PC-3 (cell line): Measurements from ENCODE around the gene USF1. TPM values are rescaled to one million over a fixed set of nuclear protein-coding genes. Genes with fewer than 3 reads are reported as not detected.
A peak's percentile ranks its signal among the peaks of the same experiment; 100 is the strongest.
"Not testable (repeated sequence)": the region's sequence is repeated elsewhere in the genome, so short reads cannot be mapped to it uniquely, and the experiment has no call there.

ENCODE experiments used
- ATAC-seq: fragments of 200-7000 bp; cut with Tn5 transposase; 2 replicates; pipeline ENCODE4 v1.9.1; 2020; ENCODE audit warnings: mild to moderate bottlenecking, moderate library complexity
- BruUV-seq: library from RNA; stranded (reverse); fragments of 400-500 nt; replicated peaks from 2 replicates; lab custom pipeline; 2021; lab: Mats Ljungman, UMichigan
- CTCF ChIA-PET: fragments of 300-600 bp; sonication (Branson Sonifier 250); formaldehyde crosslinking; loops from one replicate; lab custom pipeline; 2022; ENCODE audit warnings: antibody characterized with exemption; lab: Charles Lee
- POLR2A ChIA-PET: fragments of 300-600 bp; sonication (Branson Sonifier 250); formaldehyde crosslinking; loops from one replicate; lab custom pipeline; 2022; ENCODE audit warnings: antibody characterized with exemption; ENCODE audit not compliant: unreplicated experiment; lab: Charles Lee
- DNase-seq: peaks from one replicate; pipeline ENCODE4 v3.0.0-alpha.2; 2015
- H2AFZ ChIP-seq: fragments of 300-600 bp; sonication (generic); 2 replicates; pipeline ENCODE4 v1.6.0; 2016; ENCODE audit warnings: antibody characterized with exemption, low read length
- H3F3A ChIP-seq: fragments of 300-600 bp; sonication (generic); one replicate; pipeline ENCODE4 v1.6.0; 2017; ENCODE audit warnings: antibody characterized with exemption, low read length, control low read depth, mild to moderate bottlenecking; ENCODE audit not compliant: unreplicated experiment
- H3K27ac ChIP-seq: fragments of 300-600 bp; sonication (generic); 2 replicates; pipeline ENCODE4 v1.5.1; 2016; ENCODE audit warnings: mild to moderate bottlenecking, low read length
- H3K27me3 ChIP-seq: fragments of 300-600 bp; sonication (generic); 2 replicates; pipeline ENCODE4 v1.6.1; 2016; ENCODE audit warnings: low read length, mixed read lengths
- H3K36me3 ChIP-seq: fragments of 300-600 bp; sonication (generic); 2 replicates; pipeline ENCODE4 v1.6.1; 2016; ENCODE audit warnings: low read depth, mixed run types, low read length, mixed read lengths
- H3K4me1 ChIP-seq: fragments of 300-600 bp; sonication (generic); 2 replicates; pipeline ENCODE4 v1.5.1; 2016; ENCODE audit warnings: low read length; ENCODE audit not compliant: insufficient read depth
- H3K4me2 ChIP-seq: fragments of 300-600 bp; sonication (generic); 2 replicates; pipeline ENCODE4 v1.6.0; 2016; ENCODE audit warnings: low read length
- H3K4me3 ChIP-seq: fragments of 300-600 bp; sonication (generic); 2 replicates; pipeline ENCODE4 v1.5.1; 2016; ENCODE audit warnings: mild to moderate bottlenecking, low read length, mixed read lengths
- H3K79me2 ChIP-seq: fragments of 300-600 bp; sonication (generic); 2 replicates; pipeline ENCODE4 v1.6.1; 2017; ENCODE audit warnings: low read length, mixed read lengths
- H3K9ac ChIP-seq: fragments of 300-600 bp; sonication (generic); 2 replicates; pipeline ENCODE4 v1.6.0; 2016; ENCODE audit warnings: mild to moderate bottlenecking, low read length
- H3K9me2 ChIP-seq: fragments of 300-600 bp; sonication (generic); replicated peaks from 2 replicates; pipeline ENCODE4 v1.6.1; 2016; ENCODE audit warnings: mixed run types, low read length, mixed read lengths
- H3K9me3 ChIP-seq: fragments of 300-600 bp; sonication (generic); 2 replicates; pipeline ENCODE4 v1.6.1; 2016; ENCODE audit warnings: low read length, mixed read lengths
- H4K20me1 ChIP-seq: fragments of 300-600 bp; sonication (generic); 2 replicates; pipeline ENCODE4 v1.6.1; 2016; ENCODE audit warnings: low read length, mixed read lengths
- CTCF ChIP-seq: fragments of 300-600 bp; sonication (generic); conservative IDR thresholded peaks from 2 replicates; pipeline ENCODE4 v1.5.1; 2017; ENCODE audit warnings: antibody characterized with exemption, low read depth, mild to moderate bottlenecking, low read length
- EZH2 ChIP-seq: fragments of 300-600 bp; sonication (generic); IDR thresholded peaks from one replicate; pipeline ENCODE4 v1.6.1; 2017; ENCODE audit warnings: antibody characterized with exemption, mild to moderate bottlenecking, low read length; ENCODE audit not compliant: unreplicated experiment
- EZH2phosphoT487 ChIP-seq: fragments of 300-600 bp; sonication (generic); IDR thresholded peaks from 2 replicates; pipeline ENCODE4 v1.6.1; 2018; ENCODE audit warnings: mild to moderate bottlenecking, antibody characterized with exemption, low read length, borderline replicate concordance
- intact Hi-C: fragments of 100-400 bp; cut with micrococcal nuclease; formaldehyde crosslinking; loops from 2 replicates; pipeline ENCODE4 v1.9.0; 2023
- total RNA-seq: library from RNA; depleted of rRNA; stranded (reverse); fragments of >200 nt; gene quantifications from 2 replicates; pipeline ENCODE4 v1.2.3, GENCODE V29; 2014

USF1 gene
- total RNA-seq, 1 experiment from 2014 or later = 113 TPM

GRCh38 chr1:161068306-161069234 is 22.8 kb upstream of the USF1 start:
- Histone ChIP-seq H3F3A (no peaks in the 10 kb centered on the region), H3K27me3 (no peaks in the 10 kb centered on the region), H4K20me1 (no peaks in the 10 kb centered on the region), H3K79me2 (no peaks in the 10 kb centered on the region), H3K4me3 (no peak overlapping the region), H3K4me2 (no peak overlapping the region), H3K36me3 (no peaks in the 10 kb centered on the region), H3K9me3 (no peaks in the 10 kb centered on the region), H3K4me1 (no peaks in the 10 kb centered on the region), H3K9me2 (no peaks in the 10 kb centered on the region), H2AFZ (no peak overlapping the region), H3K9ac (no peak overlapping the region), H3K27ac (no peak overlapping the region)
- intact Hi-C loops = no loop called here
- DNase-seq = no peak
- no TSS peak for BruUV-seq
- TF ChIP-seq EZH2 (no peak), CTCF (no peak), EZH2phosphoT487 (no peak)
- peak; percentile 41 for ATAC-seq
- ChIA-PET POLR2A (no interaction called here), CTCF (no interaction called here)

GRCh38 chr1:161066694-161067093 is 20.9 kb upstream of the USF1 start:
- Histone ChIP-seq H3K27me3 (no peaks in the 10 kb centered on the region), H3K4me1 (no peaks in the 10 kb centered on the region), H3K9me2 (no peaks in the 10 kb centered on the region), H3K9me3 (no peaks in the 10 kb centered on the region), H2AFZ (no peak overlapping the region), H3K4me3 (no peak overlapping the region), H3K4me2 (no peak overlapping the region), H3K79me2 (no peaks in the 10 kb centered on the region), H3K9ac (no peak overlapping the region), H3K36me3 (no peaks in the 10 kb centered on the region), H3F3A (no peaks in the 10 kb centered on the region), H3K27ac (no peak overlapping the region), H4K20me1 (no peaks in the 10 kb centered on the region)
- intact Hi-C loops = no loop called here
- DNase-seq (no peak), ATAC-seq (no peak)
- TF ChIP-seq EZH2phosphoT487 (no peak), EZH2 (no peak), CTCF (no peak)
- ChIA-PET POLR2A (no interaction called here), CTCF (no interaction called here)
- BruUV-seq = no TSS peak

- H3K4me1 ChIP-seq, H3K79me2 ChIP-seq, H3K27me3 ChIP-seq, H3K27ac ChIP-seq, DNase-seq, H2AFZ ChIP-seq, H3K9me3 ChIP-seq, H3F3A ChIP-seq, H3K36me3 ChIP-seq, ATAC-seq, H3K9me2 ChIP-seq, H3K9ac ChIP-seq, BruUV-seq, H4K20me1 ChIP-seq, H3K4me3 ChIP-seq, H3K4me2 ChIP-seq, POLR2A ChIA-PET, intact Hi-C loops, CTCF ChIA-PET: not testable (repeated sequence)
Measured at GRCh38 chr1:161065681-161066080, 19.9 kb upstream of the USF1 start.

- intact Hi-C loops, H3K36me3 ChIP-seq, ATAC-seq, POLR2A ChIA-PET, H4K20me1 ChIP-seq, H3K27ac ChIP-seq, H3K9me2 ChIP-seq, H3K4me3 ChIP-seq, DNase-seq, H3K27me3 ChIP-seq, CTCF ChIA-PET, H3K9ac ChIP-seq, BruUV-seq, H3K9me3 ChIP-seq, H3F3A ChIP-seq, H3K79me2 ChIP-seq, H2AFZ ChIP-seq, H3K4me1 ChIP-seq, H3K4me2 ChIP-seq: not testable (repeated sequence)
Measured at GRCh38 chr1:161063936-161064335, 18.2 kb upstream of the USF1 start.
